HG02571 (cell line): ENCODE data around the gene ADAMTS12.

Experiments
- ATAC-seq: cut with Tn5 transposase; IDR thresholded peaks from one replicate; pipeline ENCODE4 v1.9.1; 2021; ENCODE audit warnings: mild to moderate bottlenecking, moderate library complexity; ENCODE audit not compliant: unreplicated experiment

ADAMTS12 gene

DNA sequence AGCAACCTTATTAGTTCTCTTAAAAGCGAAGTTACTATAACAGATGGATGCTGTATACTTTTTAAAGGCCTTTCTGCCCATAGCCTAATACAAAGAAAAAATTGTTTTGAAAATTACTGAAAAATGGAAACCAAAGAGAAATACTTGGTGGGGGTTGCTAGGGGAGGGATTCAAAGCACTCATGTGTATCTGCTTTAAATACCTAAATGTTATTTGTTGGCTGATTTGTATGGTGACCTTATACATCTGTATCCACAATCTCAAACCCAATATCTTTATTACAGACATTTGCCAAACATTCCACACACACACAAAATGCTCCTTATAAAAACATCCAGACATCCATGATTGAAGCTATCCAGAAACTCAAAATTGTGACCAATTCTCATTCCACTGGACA is 172.0 kb downstream of the ADAMTS12 start:
- ATAC-seq: no peak

DNA sequence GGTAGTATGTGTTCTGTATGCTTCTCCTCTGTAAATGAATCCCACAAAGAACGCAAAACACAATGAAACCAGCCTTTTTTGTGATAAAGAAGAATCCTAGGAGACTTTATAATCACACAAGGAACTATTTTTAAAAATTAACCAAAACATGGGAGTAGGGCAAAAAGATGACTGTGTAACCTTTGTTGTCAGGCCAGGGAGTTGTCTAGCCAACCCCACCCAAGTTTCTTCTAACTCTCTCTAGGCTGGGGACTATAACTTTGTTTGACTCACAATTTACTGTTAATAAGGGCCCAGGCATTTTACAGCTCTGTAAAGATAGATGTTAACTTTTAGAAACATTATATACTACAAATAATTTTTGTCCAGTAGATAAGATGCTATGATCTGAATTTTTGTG is 176.1 kb downstream of the ADAMTS12 start:
- no peak for ATAC-seq

DNA sequence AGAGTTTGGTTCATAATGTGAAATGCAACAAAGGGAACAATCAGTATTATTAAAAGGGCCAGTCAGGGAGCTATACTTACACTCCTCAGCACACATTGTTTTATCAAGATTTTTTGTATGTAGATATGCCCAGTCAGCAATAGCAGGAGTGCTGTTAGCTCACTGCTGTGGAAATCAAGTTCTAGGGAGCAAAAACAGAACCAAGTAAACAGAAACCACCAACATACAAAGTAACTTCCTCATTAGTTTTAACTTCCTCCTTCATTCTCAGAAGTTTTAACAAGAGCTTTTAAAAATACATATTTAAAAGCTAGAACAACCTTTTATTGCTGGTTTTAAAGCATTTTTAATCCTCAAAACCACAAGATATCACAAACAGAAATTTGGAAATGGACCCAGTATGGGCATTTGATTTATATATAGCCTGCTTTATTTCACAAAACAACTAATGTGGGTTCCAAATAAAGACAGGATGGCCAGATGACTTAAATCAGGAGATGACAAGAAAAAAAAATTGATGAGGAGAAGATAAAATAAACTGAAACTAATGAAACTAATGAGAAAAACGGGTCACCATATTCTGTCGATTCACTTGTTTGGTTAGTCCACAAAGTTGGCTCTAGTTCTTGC is 178.5 kb downstream of the ADAMTS12 start:
- ATAC-seq: no peak

DNA sequence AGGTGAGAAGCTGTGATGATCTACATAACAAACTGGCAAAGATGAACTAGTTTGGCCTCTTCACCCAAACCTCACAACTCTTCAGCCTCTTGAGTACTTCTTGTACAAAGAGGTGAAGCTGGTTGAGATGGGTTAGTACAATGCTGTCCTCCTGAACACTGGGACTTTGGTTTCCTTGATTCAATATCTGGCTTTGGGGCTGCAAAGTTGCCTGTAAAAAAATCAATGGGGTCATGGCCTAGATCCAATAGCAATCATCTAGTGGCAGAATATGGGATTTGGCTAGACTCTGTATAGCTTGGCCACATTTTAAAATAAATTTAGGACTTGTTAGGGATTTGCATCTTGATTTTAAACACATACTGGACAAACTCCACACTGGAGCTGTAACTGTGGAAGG is 179.1 kb downstream of the ADAMTS12 start:
- ATAC-seq: no peak

DNA sequence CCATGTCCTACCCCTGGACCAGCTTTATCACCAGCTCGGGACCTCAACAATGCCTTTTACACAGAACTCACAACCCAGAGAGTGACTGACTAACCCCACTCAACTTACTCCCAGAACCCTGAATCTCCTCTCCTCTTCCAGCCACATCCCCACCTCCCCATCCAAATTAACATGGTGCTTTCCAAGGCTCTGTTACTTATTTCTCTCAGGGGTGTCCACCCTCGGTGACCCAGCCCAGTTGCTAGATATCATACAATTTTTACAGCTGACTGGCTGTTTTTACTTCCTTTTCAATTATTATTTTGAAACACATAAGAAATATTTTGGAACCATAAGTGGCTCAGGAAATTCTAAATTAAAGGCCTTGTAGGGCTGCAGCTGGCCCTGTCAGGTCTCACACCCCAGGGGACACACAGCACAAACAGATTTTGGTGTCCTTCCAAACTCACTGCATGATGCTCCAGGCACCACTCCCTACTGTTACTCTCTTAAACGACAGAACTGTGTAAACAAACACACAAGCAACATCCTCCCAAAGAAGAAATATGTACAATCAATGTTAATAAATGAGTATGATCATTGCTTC is 180.6 kb downstream of the ADAMTS12 start:
- ATAC-seq: no peak

DNA sequence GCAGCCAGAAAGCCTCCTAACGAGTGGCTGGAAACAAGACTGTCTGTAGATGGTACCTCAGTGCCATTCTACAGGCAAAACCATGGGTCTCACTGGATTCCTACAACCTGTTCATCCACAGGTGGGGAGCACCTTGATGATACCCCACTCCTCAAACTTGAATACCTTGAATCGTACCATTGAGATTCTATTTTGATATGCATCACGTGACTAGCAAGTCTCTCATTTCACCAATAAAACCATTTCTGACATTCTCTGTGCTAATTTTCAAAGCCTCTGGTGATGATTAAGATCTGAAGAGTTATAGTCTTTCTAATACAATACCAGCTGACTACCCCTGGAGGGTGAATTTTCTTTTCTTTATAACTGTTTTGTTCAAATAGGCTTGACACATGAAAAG is 188.9 kb downstream of the ADAMTS12 start:
- no peak for ATAC-seq

DNA sequence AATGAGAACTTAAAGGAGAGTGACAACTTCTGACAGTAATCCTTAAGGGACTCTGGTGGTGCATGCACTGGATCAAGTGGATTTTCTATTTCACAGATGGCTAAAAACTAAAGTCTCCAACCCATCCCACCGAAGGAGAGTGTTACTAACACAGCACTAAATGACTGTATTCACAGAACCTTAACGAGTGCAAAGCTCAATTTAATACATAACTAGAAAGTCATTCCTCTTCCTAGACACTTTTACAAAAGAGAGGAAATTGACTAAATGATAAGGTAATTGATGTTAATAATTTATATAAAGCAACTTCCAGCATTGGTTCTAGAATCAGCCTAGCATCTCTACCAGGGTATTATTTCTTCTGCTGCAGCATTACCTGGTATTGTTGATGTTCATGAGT is 189.8 kb downstream of the ADAMTS12 start:
- no peak for ATAC-seq

DNA sequence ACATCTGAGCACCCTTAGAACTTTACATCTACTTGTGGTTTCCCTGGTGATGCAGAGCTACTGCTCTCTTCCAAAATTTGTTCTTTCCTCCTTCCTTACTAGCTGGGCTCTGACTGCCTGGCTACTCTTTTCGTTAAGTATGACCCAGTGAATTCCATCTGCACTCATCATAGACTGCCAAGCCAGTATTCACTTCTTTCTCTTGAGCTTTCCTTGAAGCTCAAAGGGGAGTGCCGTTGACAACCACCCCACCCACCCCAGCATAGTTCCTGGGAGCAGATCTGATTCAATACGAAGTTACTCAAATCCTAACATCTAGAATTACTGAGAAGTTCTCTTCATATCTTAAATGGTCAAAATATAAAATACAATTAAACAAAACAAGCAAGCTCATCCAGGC is 190.5 kb downstream of the ADAMTS12 start:
- ATAC-seq: no peak

DNA sequence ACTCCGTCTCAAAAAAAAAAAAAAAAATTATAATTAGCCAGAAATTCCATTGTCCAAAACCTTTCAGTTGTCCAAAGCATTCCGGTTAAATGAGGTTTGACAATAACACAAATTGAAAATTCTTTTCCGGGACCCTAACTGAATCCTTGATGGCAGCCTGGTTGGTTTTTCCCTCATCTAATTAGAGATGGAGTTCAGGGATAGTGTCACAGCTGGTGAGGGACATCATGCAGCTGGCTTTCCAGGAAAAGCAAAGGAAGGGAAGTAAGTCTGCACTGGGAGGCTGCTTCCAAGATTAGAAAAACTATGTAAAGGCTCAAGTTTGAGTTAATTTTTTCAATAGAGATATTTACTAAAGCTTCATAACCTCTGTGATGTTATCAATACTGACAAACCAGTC is 195.4 kb downstream of the ADAMTS12 start:
- no peak for ATAC-seq

DNA sequence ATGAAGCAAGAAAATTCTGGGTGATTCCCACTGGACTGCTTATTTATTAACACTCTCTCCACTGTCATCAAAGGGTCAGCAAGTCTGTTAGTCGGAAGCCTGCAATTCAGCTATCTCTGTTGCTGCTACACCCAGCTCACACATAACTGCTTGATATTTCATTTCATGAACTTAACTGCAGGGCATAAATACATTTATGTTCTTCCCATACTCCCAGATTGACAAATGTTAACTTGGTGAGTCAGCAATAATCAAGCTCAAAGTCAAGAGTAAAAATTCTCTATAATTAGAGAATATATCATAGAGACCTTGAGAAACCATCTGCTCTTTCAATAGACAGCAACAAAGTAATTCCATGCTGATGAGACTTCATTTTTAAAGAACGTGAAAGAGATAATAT is 198.8 kb downstream of the ADAMTS12 start:
- ATAC-seq: no peak

DNA sequence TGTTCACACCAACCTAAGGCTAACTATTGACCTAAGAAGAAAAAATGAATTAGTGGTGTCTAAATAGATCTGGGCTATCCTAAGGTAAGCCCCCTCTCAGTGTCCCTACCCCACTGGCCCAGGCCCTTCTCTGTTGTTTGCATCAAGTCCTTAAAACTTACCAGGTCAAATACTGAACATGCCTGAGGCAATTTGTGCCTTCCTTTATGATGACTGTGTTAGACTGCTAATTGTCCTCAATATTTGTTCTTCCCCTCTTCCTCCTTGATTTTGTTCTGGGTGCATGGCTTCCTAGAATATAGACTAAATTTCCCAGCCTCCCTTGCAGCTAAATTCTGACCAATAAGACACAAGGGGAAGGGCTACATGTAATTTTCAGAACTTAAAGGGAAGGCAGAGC is 199.9 kb downstream of the ADAMTS12 start:
- ATAC-seq: no peak

DNA sequence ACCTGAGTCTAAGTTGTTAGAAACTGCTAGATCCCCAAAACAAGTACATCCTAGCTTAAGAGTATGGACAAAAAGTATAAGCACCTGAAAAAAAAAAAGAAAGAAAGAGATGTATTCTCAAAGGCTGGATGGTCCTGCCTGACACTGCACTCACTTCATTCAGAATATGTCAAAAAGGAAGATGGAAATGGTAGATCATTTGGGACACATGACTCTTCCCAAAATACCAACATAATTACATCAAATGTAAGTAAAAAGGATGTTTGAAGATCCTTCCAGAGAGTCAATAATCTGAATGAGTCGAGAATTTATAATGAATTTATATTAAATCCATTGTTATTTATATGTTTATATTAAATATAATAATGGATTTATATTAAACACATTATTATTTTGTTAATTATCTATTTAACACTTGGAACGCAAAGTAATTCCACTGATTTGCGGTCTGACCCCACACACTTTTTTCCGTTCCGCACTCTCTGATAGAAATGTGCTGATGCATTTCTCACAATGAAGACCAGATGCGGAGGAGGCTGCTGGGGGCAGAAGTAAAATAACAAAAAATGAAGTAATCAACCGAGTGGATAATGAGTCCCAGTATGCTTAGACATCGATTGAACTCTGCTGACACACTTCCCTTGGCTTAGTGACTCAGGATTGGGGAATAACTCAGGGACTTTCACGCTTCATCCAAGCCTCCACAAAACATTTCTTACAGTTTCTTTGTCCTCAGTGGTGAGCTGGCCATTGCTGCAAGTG is 201.2 kb downstream of the ADAMTS12 start:
- no peak for ATAC-seq

DNA sequence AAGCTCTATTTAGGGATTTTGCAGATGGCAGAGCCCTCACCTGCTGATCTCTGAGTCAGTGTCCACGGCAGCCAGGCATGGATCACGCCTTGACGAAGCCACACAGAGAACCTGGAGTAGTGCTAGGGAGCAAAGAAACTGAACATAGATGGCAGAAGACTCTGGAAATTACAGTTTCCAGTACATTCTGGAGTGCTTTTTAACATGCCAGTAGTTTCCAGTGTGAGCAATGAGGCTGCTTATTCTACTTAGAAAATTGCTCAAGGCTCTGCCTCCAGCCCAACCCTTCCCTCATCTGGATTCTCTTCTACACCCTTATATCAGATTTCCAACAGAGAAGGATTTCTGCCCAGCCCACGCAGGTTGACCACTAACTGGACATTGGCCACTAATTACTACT is 203.3 kb downstream of the ADAMTS12 start:
- ATAC-seq: no peak

DNA sequence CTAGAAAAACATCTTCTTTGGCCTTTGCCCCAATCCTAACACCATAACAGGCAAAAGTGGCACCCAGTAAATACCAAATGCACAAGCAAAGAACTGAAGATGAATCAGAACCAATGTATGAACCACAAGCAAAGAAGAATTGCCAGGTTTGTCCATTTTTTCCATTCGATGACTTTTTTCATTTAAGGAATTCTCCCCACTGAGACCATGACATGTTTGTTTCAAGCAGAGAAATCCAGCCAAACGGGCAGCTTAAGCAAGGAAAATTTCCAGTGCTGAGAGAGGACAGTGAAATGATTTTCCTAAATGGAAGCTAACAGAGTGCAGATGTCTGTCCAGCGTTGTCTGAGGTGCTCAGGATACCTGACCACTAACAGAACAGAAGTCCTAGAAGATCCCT is 203.7 kb downstream of the ADAMTS12 start:
- ATAC-seq: no peak

DNA sequence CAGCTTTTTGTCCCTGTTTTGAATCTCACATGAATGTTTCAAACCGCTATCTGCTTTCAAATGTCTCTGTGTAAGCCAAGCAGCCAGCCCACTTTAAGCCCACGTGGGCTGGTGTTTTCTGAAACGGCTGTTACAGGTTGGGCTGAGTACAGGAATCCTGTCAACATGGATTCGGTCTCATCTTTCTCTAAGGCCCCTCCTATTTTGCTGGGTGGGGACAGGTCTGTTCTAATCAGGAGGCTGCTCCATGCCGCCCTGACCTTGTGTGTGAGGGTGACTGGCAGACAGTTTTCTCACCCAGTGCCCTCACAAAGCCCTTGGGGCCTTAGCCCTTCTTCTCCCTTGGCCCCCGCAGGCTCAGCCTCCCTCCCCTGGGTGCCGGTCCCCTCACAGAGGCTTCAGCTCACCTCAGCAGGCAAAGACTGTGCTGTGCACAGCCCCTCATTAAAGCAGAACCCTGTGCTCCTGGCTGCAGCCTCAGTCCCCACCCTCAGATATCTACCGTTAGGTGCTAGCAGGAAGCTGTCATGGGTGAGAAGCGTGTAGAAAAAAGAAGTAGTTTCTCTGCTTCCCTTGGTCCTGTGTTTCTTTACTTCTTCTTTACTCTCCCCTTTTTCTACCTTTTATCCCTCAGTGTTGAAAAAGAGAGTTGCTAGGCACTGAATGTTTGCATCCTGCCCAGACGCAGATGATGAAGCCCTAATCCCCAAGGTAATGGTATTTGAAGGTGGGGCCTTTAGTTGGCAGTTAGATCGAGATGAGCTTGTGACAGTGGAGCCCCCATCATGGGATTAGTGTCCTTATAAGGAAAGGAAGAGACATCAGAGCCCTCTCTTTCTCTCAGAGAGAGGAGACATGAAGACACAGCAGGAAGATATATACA is 205.7 kb downstream of the ADAMTS12 start:
- no peak for ATAC-seq

DNA sequence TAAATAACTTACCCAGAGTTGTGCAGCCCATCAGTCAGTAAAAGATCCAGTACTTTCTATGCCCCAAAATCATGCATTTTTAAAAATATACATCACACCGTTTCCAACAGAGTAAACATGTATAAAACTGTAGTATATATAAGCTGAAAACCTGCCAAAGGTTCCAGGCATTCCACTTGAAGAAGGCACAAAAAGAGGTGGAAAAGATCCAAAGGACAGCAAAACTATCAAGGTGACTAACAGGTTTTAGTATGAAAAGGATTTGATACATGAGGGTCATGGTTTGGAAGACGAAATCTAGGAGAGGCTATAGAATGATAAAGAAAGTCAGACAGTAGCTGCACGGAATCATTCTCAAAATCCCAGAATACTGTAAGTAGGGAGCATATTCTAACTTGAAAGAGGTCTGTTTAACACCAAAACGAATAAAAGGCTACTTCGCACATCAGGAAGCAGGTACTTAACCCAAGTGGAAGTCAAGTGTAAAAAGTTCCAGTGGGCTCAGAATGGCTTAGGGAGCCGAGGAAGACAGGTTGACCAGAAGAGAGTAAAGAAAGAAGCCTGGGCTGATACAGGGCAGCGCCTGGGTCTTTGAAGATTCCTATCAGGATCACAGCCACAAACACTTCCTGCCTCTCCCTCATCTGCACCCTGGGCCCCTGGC is 207.2 kb downstream of the ADAMTS12 start:
- ATAC-seq: no peak

DNA sequence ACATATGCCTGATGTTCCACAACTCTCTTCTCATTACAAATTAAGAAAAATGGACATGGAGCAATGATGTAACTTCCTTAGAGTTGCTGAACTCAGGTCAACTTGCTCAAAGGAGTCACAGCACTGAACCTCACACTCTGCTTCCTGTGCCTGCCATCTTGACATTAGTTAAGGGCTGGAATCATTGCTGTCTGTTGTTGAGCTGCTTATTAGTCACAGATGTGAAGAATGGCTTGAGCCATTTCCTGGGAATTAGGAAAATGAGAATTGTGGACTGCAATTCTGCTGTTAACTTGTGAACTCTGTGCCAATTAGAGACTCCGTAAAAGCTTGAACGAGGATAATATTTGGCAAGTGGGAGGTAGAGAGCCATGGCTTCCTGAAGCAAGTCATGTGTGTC is 212.0 kb downstream of the ADAMTS12 start:
- ATAC-seq: no peak

DNA sequence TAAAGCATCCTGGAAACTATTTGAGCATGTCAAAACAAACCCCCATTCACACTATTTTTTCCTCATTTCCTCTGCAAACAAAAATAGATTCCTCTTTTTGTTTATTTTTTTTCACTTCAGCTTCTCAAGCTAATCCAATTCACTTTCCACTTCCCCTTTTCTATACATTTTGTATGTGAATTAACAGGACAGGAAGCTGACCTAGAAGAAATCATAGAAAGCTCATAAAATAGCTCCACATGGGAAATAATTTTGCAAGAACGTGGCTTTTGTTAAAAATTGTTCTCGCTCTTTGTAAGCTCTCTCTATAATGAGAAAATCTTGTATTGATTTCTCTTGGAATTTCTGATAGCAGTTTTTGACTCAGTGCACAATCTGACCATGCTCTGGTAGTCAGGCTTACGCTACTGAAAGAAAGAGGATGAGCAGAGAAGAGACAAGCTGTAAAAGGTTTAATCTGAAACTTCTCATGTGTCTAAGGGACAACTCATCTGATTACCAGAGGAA is 215.8 kb downstream of the ADAMTS12 start:
- ATAC-seq: no peak

DNA sequence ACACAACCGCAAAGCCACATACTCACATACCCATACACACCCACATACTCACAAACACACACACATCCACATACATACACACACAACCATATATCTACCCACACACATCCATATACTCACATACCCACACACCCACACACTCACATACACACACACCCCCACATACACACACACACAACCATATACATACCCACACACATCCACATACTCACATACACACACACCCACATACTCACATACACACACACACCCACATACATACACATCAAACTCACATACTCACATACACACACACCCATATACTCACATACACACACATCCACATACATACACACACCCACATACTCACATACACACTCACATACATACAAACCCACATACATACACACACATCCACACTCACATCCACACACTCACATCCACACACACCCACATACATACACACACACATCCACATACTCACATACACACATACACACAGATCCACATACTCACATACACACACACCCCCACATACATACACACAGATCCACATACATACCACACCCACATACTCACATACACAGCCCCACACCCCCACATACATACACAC is 220.0 kb downstream of the ADAMTS12 start:
- ATAC-seq: no peak

DNA sequence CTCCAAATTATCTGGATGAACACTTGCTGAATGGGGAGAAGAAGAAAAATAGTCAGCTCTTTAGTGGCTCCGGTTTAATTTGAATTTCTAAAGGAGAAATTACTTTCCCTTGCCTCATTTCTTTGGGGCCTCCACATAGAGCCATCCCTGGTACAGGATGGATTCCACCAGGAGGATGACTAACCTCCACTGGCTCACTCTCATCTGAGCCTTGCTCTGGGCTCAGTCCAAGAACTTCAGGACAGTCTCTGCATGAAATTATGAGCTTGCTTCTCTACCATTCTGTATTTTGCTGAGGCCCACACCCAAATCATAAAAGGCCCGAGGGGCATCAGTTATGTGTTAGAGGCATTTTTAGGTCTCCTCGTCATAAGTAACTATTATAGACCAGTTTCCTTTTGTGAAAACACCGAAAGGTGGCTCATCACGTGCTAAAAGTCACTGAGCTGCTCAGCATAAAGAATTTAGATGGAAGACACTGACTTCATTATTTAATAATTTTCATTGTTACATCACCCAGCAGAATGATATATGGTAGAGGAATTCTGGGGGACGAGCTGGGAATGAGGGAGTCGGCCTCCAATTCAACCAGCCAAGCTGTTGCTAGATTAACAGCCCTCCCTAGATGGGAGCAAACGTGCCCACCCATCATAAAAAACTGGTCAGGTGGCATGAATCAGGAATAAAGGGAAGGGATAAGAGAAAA is 228.9 kb downstream of the ADAMTS12 start:
- ATAC-seq: no peak
